ENCODE data around the gene FAAP100. TPM values are rescaled to one million over a fixed set of nuclear protein-coding genes. Genes with fewer than 3 reads are reported as not detected.

Gene FAAP100
- total RNA-seq, 4 donors from 2014 or later = 20.1 to 41.7 (median 26.7) TPM

DNA sequence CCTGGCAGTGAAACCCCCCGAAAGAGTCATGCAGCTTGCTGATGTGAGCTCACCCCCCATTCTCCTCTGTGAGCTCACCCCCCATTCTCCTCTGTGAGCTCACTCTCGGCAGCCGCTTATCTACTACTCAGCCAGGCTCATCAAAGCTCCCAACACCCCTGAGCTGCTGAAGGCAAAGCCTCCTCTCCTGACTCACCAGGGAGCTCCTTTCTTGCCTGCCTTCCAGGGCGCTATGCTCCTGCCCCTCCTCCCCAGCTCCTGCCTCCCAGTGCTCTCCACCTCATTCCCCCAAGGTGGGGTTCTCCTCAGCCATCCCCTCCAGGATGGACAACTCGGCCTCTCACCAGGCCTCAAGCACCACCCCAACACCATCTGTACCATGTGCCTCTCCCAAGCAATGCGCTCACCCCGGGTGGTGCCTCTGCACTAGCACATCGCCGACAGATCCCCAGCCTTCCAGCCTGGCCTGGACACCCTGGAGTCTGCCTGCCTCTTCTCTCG is 27.7 kb upstream of the FAAP100 start:
- no peaks in the 10 kb centered on the region for H3K27me3 ChIP-seq
- 85 to 87% methylated on average over 10 of the region's 10 CpGs for WGBS, 2 donors
- peaks cover 0 to 23% (median 7%) of the 10 kb centered on the region in 4 donors for H3K4me1 ChIP-seq
- no peak overlapping the region for H3K27ac ChIP-seq
- H3K36me3 ChIP-seq = peaks cover 4 to 72% (median 18%) of the 10 kb centered on the region in 3 donors
- DNase-seq (ENCODE audit: low spot score in 2 of 2) = no peak
- no peak overlapping the region for H3K4me3 ChIP-seq
- no peak for TF ChIP-seq EP300 (IDR thresholded peaks at IDR 0.05)
- TF ChIP-seq, protein P1, sequence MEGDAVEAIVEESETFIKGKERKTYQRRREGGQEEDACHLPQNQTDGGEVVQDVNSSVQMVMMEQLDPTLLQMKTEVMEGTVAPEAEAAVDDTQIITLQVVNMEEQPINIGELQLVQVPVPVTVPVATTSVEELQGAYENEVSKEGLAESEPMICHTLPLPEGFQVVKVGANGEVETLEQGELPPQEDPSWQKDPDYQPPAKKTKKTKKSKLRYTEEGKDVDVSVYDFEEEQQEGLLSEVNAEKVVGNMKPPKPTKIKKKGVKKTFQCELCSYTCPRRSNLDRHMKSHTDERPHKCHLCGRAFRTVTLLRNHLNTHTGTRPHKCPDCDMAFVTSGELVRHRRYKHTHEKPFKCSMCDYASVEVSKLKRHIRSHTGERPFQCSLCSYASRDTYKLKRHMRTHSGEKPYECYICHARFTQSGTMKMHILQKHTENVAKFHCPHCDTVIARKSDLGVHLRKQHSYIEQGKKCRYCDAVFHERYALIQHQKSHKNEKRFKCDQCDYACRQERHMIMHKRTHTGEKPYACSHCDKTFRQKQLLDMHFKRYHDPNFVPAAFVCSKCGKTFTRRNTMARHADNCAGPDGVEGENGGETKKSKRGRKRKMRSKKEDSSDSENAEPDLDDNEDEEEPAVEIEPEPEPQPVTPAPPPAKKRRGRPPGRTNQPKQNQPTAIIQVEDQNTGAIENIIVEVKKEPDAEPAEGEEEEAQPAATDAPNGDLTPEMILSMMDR (IDR thresholded peaks at IDR 0.05) = no peak
- no peak for TF ChIP-seq POLR2A (IDR thresholded peaks at IDR 0.05)
- no peaks in the 10 kb centered on the region for H3K9me3 ChIP-seq

DNA sequence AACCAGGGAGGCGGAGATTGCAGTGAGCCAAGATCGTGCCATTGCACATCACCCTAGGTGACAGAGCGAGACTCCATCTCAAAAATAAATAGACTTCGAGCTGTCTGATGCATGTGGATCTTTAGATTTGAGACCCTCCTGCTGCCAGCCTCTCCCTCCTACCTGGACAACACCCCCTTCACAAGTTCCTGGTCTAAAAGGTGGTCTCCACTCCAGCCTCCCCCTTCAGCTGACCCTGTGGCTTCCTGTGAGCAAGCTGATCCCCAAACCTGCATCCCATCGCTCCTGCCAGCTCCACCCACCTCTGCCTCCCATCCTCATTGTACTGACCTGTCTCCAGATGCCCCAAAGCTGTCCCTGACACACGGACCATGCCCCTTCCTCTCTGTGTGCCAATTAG is 27.1 kb upstream of the FAAP100 start:
- no peak for TF ChIP-seq EP300 (IDR thresholded peaks at IDR 0.05)
- no peaks in the 10 kb centered on the region for H3K9me3 ChIP-seq
- no peak for DNase-seq (ENCODE audit: low spot score in 2 of 2)
- no peaks in the 10 kb centered on the region for H3K27me3 ChIP-seq
- H3K36me3 ChIP-seq = peaks cover 4 to 72% (median 18%) of the 10 kb centered on the region in 3 donors
- no peak overlapping the region for H3K27ac ChIP-seq
- H3K4me3 ChIP-seq = no peak overlapping the region
- peaks cover 0 to 23% (median 7%) of the 10 kb centered on the region in 4 donors for H3K4me1 ChIP-seq
- WGBS, 2 donors = 92 to 94% methylated on average over 6 of the region's 6 CpGs

DNA sequence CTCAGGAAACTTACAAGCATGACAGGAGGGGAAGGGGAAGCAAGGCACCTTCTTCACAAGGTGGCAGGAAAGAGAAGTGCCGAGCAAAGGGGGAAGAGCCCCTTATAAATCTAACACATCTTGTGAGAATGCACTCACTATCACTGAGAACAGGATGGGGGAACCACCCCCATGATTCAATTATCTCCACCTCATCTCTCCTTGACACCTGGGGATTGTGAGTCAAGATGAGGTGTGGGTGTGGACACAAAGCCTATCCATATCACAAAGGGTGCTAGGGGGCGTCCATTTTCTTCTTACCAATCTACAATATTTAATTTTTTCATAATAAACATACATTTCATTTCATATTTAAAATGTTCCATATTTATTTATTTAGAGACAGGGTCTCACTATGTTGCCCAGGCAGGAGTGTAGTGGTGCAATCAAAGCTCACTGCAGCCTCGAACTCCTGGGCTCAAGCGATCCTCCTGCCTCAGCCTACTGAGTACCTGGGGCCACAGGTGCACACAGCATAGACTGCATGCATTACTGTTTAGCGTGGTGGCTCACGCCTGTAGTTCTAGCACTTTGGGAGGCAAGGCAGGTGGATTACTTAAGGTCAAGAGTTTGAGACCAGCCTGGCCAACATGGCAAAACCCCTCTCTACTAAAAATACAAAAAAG is 26.5 kb upstream of the FAAP100 start:
- Histone ChIP-seq H3K4me1 (peaks cover 0 to 23% (median 7%) of the 10 kb centered on the region in 4 donors), H3K4me3 (no peak overlapping the region), H3K9me3 (no peaks in the 10 kb centered on the region), H3K36me3 (peaks cover 4 to 74% (median 15%) of the 10 kb centered on the region in 3 donors), H3K27me3 (no peaks in the 10 kb centered on the region), H3K27ac (no peak overlapping the region)
- WGBS, 2 donors = 91 to 95% methylated on average over 6 of the region's 6 CpGs
- no peak for DNase-seq (ENCODE audit: low spot score in 2 of 2)
- TF ChIP-seq POLR2A (IDR thresholded peaks at IDR 0.05) (no peak), EP300 (IDR thresholded peaks at IDR 0.05) (no peak)
- TF ChIP-seq, protein P1 (IDR thresholded peaks at IDR 0.05) = no peak

DNA sequence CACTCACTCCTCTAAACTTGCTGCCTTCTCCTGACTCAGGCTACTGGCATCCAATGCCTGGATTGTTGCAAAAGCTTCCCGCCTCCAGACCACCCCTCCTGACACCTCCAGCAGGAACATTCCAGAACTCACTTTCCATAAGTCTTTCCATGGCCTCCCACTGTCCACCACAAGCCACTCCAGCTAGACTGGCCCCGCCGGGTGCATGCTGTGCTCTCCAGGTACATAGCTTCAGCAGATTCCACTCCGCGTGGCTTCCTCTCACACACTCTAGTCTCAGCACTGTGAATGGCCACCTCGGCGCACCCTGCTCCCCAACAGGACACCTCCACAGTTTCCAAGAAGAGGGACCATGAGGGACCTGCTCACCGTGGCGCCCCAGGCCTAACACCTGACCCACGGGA is 25.9 kb upstream of the FAAP100 start:
- Histone ChIP-seq H3K27ac (no peak overlapping the region), H3K4me1 (peaks cover 0 to 23% (median 7%) of the 10 kb centered on the region in 4 donors), H3K4me3 (no peak overlapping the region), H3K9me3 (no peaks in the 10 kb centered on the region), H3K27me3 (no peaks in the 10 kb centered on the region), H3K36me3 (peaks cover 4 to 70% (median 9%) of the 10 kb centered on the region in 3 donors)
- no peak for DNase-seq (ENCODE audit: low spot score in 2 of 2)
- no peak for TF ChIP-seq EP300 (IDR thresholded peaks at IDR 0.05)
- TF ChIP-seq, protein P1 (IDR thresholded peaks at IDR 0.05) = no peak
- TF ChIP-seq POLR2A (IDR thresholded peaks at IDR 0.05) = no peak
- WGBS, 2 donors = 93 to 94% methylated on average over 10 of the region's 10 CpGs

DNA sequence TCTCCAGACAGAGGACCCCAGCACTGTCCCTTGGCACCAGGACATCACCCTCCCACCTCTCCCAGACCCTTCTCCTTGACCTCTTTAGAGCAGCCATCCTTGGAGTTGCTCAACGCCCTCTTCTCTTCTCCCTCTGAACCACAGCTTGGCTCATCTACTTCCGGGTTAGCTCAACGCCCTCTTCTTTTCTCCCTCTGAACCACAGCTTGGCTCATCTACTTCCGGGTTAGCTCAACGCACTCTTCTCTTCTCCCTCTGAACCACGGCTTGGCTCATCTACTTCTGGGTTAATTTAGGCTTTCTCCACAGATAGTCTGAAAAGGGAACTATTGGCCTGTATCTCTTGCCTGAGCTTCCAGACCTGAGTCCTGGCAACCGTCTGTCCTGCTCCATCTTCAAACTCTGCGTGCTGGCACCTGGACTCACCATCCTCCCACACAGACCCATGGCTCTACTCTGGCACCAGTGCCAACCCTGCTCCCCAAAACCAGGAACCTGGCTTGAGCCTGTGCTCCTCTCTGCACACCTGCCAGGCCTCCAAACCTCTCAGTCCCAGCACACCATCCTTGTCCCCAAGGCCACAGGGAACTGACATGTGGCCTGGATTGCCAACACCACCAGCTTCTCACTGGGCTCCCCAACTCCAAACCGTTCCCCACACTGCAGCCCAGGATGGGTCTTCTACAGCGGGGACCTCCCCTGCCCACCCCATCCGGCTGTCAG is 25.3 kb upstream of the FAAP100 start:
- Histone ChIP-seq H3K36me3 (peaks cover 0 to 67% (median 3%) of the 10 kb centered on the region in 3 donors), H3K27ac (peak overlapping the region in 1 of 4 donors; percentile 31), H3K27me3 (no peaks in the 10 kb centered on the region), H3K4me1 (peaks cover 0 to 23% (median 7%) of the 10 kb centered on the region in 4 donors), H3K9me3 (no peaks in the 10 kb centered on the region), H3K4me3 (peak overlapping the region in 1 of 4 donors; percentile 9)
- no peak for DNase-seq (ENCODE audit: low spot score in 2 of 2)
- TF ChIP-seq POLR2A (IDR thresholded peaks at IDR 0.05) (no peak), EP300 (IDR thresholded peaks at IDR 0.05) (no peak)
- TF ChIP-seq, protein P1 (IDR thresholded peaks at IDR 0.05) = no peak
- WGBS, 2 donors = 67 to 68% methylated on average over 11 of the region's 11 CpGs

Data from tibial nerve (tissue), 4 donors.